IPS-NIHi7 (cell line): ENCODE data around the gene SKAP1.
"Not testable (repeated sequence)": the region's sequence is repeated elsewhere in the genome, so short reads cannot be mapped to it uniquely, and the experiment has no call there.

Experiments used
- DNase-seq: peaks from one replicate; pipeline ENCODE4 v3.0.0; 2012; ENCODE audit warnings: mixed read lengths; ENCODE audit errors: extremely low spot score

The SKAP1 gene

GRCh38 chr17:48373130-48373830, 56.7 kb downstream of the SKAP1 start:
- no peak for DNase-seq

GRCh38 chr17:48368967-48369366, 61.0 kb downstream of the SKAP1 start:
- DNase-seq, result not testable (repeated sequence)

GRCh38 chr17:48368352-48368908, 61.6 kb downstream of the SKAP1 start:
- DNase-seq, result no peak

GRCh38 chr17:48363161-48363560, 66.9 kb downstream of the SKAP1 start:
- DNase-seq, result no peak

- not testable (repeated sequence) for DNase-seq
Observed at GRCh38 chr17:48360861-48361633, 69.0 kb downstream of the SKAP1 start.

GRCh38 chr17:48357779-48358602, 72.0 kb downstream of the SKAP1 start:
- DNase-seq, result no peak

GRCh38 chr17:48356866-48357265, 73.1 kb downstream of the SKAP1 start:
- DNase-seq, result no peak

- DNase-seq, result no peak
Observed at GRCh38 chr17:48352630-48353029, 77.4 kb downstream of the SKAP1 start.

- peak; percentile 34 for DNase-seq
Observed at GRCh38 chr17:48351911-48352332, 78.1 kb downstream of the SKAP1 start.

- DNase-seq, result no peak
Observed at GRCh38 chr17:48348352-48348751, 81.7 kb downstream of the SKAP1 start.

- DNase-seq, result no peak
Observed at GRCh38 chr17:48347177-48347576, 82.8 kb downstream of the SKAP1 start.

GRCh38 chr17:48344251-48344650, 85.8 kb downstream of the SKAP1 start:
- DNase-seq, result no peak

- no peak for DNase-seq
Observed at GRCh38 chr17:48340916-48341315, 89.1 kb downstream of the SKAP1 start.

- no peak for DNase-seq
Observed at GRCh38 chr17:48338720-48339119, 91.3 kb downstream of the SKAP1 start.

GRCh38 chr17:48337903-48338302, 92.1 kb downstream of the SKAP1 start:
- not testable (repeated sequence) for DNase-seq

GRCh38 chr17:48336986-48337385, 93.0 kb downstream of the SKAP1 start:
- no peak for DNase-seq

- peak; percentile 14 for DNase-seq
Observed at GRCh38 chr17:48335858-48336500, 94.0 kb downstream of the SKAP1 start.

GRCh38 chr17:48335146-48335784, 94.7 kb downstream of the SKAP1 start:
- DNase-seq, result no peak

GRCh38 chr17:48333034-48333530, 96.9 kb downstream of the SKAP1 start:
- no peak for DNase-seq

GRCh38 chr17:48330887-48331286, 99.1 kb downstream of the SKAP1 start:
- DNase-seq, result no peak

- DNase-seq, result no peak
Observed at GRCh38 chr17:48330421-48330820, 99.6 kb downstream of the SKAP1 start.
